Mesenchymal stem cell (in vitro differentiated cells and primary cell): ENCODE data around the gene ZDHHC14.

ENCODE experiments used
- DNase-seq: peaks from one replicate; pipeline ENCODE4 v3.0.0-alpha.2; 2013
- H2AFZ ChIP-seq: one replicate; pipeline ENCODE4 v1.6.1; 2013; ENCODE audit warnings: low read depth, mild to moderate bottlenecking, control low read depth, inconsistent platforms, low read length, moderate library complexity
- H2AK5ac ChIP-seq: 2 replicates; pipeline ENCODE4 v1.6.1; 2013; ENCODE audit warnings: low read length, moderate library complexity, mild to moderate bottlenecking, inconsistent platforms; ENCODE audit not compliant: severe bottlenecking
- H2BK120ac ChIP-seq: one replicate; pipeline ENCODE4 v1.6.1; 2013; ENCODE audit warnings: low read depth, mild to moderate bottlenecking, inconsistent platforms, low read length, moderate library complexity
- H2BK12ac ChIP-seq, 2 experiments: one replicate each; pipeline ENCODE4 v1.6.1; 2013; ENCODE audit warnings: inconsistent platforms in 2 of 2, low read length in 2 of 2, mild to moderate bottlenecking in 2 of 2, moderate library complexity in 2 of 2, control low read depth in 1 of 2
- H2BK15ac ChIP-seq: one replicate; pipeline ENCODE4 v1.6.1; 2013; ENCODE audit warnings: mild to moderate bottlenecking, low read depth, inconsistent platforms; ENCODE audit not compliant: poor library complexity, severe bottlenecking
- H2BK5ac ChIP-seq: 2 replicates; pipeline ENCODE4 v1.6.1; 2013; ENCODE audit warnings: low read depth, mild to moderate bottlenecking, low read length, control low read depth, inconsistent platforms; ENCODE audit not compliant: poor library complexity, severe bottlenecking
- H3K14ac ChIP-seq, 2 experiments: one replicate each; pipeline ENCODE4 v1.6.1; 2013; ENCODE audit warnings: inconsistent platforms in 2 of 2, low read length in 2 of 2, control low read depth in 1 of 2, mild to moderate bottlenecking in 1 of 2, moderate library complexity in 1 of 2
- H3K18ac ChIP-seq, 2 experiments: one replicate each; pipeline ENCODE4 v1.6.1; 2013; ENCODE audit warnings: inconsistent platforms in 2 of 2, low read length in 2 of 2, control low read depth in 1 of 2, low read depth in 1 of 2, mild to moderate bottlenecking in 1 of 2
- H3K23ac ChIP-seq, 2 experiments: one replicate each; pipeline ENCODE4 v1.6.1; 2013; ENCODE audit warnings: inconsistent platforms in 2 of 2, low read length in 2 of 2, mild to moderate bottlenecking in 2 of 2, moderate library complexity in 2 of 2, control low read depth in 1 of 2
- H3K27ac ChIP-seq: 2 replicates; pipeline ENCODE4 v1.5.1; 2013; ENCODE audit warnings: mild to moderate bottlenecking, moderate library complexity, low read length, control low read depth, inconsistent platforms; ENCODE audit not compliant: poor library complexity, severe bottlenecking
- H3K27me3 ChIP-seq, 2 experiments: 2 replicates each; pipeline versions ENCODE4 v1.6.1 to v1.7.0; 2013; ENCODE audit warnings: low read length in 2 of 2, mild to moderate bottlenecking in 2 of 2, moderate library complexity in 2 of 2, control low read depth in 1 of 2, inconsistent platforms in 1 of 2; ENCODE audit not compliant: control insufficient read depth in 1 of 2, insufficient read depth in 1 of 2
- H3K36me3 ChIP-seq, 2 experiments: 2 replicates each; pipeline versions ENCODE4 v1.6.1 to v1.7.0; 2013; ENCODE audit warnings: low read length in 2 of 2, control low read depth in 1 of 2, inconsistent platforms in 1 of 2, low read depth in 1 of 2, mild to moderate bottlenecking in 1 of 2; ENCODE audit not compliant: insufficient read depth in 2 of 2, control insufficient read depth in 1 of 2
- H3K4ac ChIP-seq, 2 experiments: one replicate each; pipeline ENCODE4 v1.6.1; 2013; ENCODE audit warnings: inconsistent platforms in 2 of 2, low read length in 2 of 2, mild to moderate bottlenecking in 2 of 2, moderate library complexity in 2 of 2, control low read depth in 1 of 2, low read depth in 1 of 2
- H3K4me1 ChIP-seq: 2 replicates; pipeline ENCODE4 v1.6.1; 2013; ENCODE audit warnings: low read depth, low read length, control low read depth; ENCODE audit not compliant: control insufficient read depth, insufficient read depth
- H3K4me2 ChIP-seq: 2 replicates; pipeline ENCODE4 v1.6.1; 2013; ENCODE audit warnings: low read length, mild to moderate bottlenecking, inconsistent platforms; ENCODE audit not compliant: poor library complexity, severe bottlenecking
- H3K4me3 ChIP-seq, 2 experiments: 2 replicates each; pipeline versions ENCODE4 v1.5.1 to v1.7.0; 2013; ENCODE audit warnings: low read length in 2 of 2, mild to moderate bottlenecking in 2 of 2, control low read depth in 1 of 2, low read depth in 1 of 2; ENCODE audit not compliant: insufficient read depth in 1 of 2
- H3K79me1 ChIP-seq: replicated peaks from 2 replicates; pipeline ENCODE4 v1.6.1; 2013; ENCODE audit warnings: mild to moderate bottlenecking, control low read depth, low read length, inconsistent platforms; ENCODE audit not compliant: poor library complexity, severe bottlenecking
- H3K9ac ChIP-seq: 2 replicates; pipeline ENCODE4 v1.7.0; 2013; ENCODE audit warnings: mild to moderate bottlenecking, low read length, moderate library complexity
- H3K9me3 ChIP-seq: 2 replicates; pipeline ENCODE4 v1.7.0; 2013; ENCODE audit warnings: mild to moderate bottlenecking, low read length; ENCODE audit not compliant: control insufficient read depth
- H4K8ac ChIP-seq: one replicate; pipeline ENCODE4 v1.6.1; 2013; ENCODE audit warnings: inconsistent platforms, mild to moderate bottlenecking, low read length, moderate library complexity
- H4K91ac ChIP-seq: one replicate; pipeline ENCODE4 v1.6.1; 2013; ENCODE audit warnings: mild to moderate bottlenecking, low read length, inconsistent platforms
- WGBS: methylation state at CpG from one replicate; pipeline ENCODE4 v1.1.7; 2013; ENCODE audit warnings: mixed read lengths; 5-methylcytosine and 5-hydroxymethylcytosine counted together

Gene ZDHHC14

DNA sequence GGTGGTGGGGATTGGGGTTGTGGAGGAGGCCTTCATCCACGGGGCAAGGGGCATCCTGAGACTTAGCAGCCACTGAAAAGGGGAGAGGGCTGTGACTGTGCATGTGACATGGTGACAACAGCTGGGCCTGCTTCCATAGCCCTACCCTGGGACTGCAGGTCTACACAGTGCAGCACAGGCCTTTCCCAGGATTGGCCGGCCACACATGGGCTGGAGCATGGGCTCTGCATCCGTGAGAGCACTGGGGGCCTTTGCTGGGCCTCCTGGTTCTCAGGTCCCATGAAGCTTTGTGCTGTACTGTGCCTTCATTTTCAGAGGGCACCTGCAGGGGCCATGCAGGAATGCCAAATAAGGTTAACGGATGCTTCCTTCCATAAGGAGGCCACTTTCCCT, 56.0 kb downstream of the ZDHHC14 start:
- Histone ChIP-seq H3K27me3 (no peaks in the 10 kb centered on the region), H3K79me1 (peaks cover 15% of the 10 kb centered on the region), H2BK5ac (no peak overlapping the region), H2AFZ (no peak overlapping the region), H3K14ac (no peak overlapping the region), H2AK5ac (no peak overlapping the region), H3K23ac (no peak overlapping the region), H4K8ac (no peak overlapping the region), H3K4me1 (no peaks in the 10 kb centered on the region), H2BK12ac (no peak overlapping the region), H3K4me2 (no peak overlapping the region), H3K27ac (no peak overlapping the region), H2BK120ac (no peak overlapping the region), H4K91ac (no peak overlapping the region), H2BK15ac (no peak overlapping the region), H3K9me3 (no peaks in the 10 kb centered on the region), H3K9ac (no peak overlapping the region), H3K36me3 (no peaks in the 10 kb centered on the region), H3K18ac (no peak overlapping the region), H3K4me3 (no peak overlapping the region), H3K4ac (no peak overlapping the region)
- DNase-seq: no peak
- WGBS: 79% methylated on average over 4 of the region's 4 CpGs

DNA sequence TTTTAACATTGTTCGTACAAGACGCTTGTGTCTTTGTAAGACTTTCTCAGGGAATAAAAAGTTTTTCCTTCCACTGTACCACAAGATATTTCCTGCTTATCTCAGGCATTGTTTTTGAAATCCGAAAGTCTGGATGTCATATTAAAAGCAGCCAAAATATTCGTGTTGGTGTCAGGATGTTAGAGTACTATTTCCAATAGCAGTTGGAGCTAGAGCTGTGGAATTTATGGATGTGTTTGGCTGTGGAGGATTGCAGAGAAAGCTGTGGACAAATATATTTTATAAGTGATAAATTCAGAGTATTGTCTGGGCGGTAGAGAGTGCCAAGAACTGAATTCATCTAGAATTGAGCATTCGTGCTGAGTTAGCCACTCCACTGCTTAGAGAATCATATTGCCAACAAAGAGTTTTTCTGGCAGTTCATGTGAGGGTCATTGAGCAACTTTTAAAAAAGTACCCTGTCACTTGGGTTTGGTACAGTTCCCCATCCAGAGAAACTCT, 57.7 kb downstream of the ZDHHC14 start:
- Histone ChIP-seq H3K36me3 (no peaks in the 10 kb centered on the region), H2BK12ac (no peak overlapping the region)
- WGBS: 93% methylated on average over 5 of the region's 6 CpGs

DNA sequence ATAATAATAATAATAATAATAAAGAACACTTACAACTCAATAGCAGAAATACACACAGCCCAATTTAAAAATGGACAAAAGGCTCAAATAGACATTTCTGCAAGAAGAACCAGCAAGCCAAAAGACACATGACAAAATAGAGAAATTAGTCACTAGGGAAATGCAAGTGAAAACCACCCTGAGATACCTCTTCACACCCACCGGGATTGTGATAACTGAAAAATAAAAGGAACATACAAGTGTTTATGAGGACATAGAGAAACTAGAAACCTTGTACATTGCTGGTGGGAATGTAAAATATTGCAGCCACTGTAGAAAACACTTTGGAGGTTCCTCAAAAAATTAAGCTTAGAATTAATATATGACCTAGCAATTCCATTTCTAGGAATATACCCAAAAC, 59.2 kb downstream of the ZDHHC14 start:
- Histone ChIP-seq H3K4me2 (no peak overlapping the region), H3K14ac (no peak overlapping the region), H3K9ac (no peak overlapping the region), H3K27ac (no peak overlapping the region), H4K8ac (no peak overlapping the region), H4K91ac (no peak overlapping the region), H3K4ac (no peak overlapping the region), H3K4me3 (no peak overlapping the region), H3K23ac (no peak overlapping the region), H2BK12ac (no peak overlapping the region), H2BK15ac (no peak overlapping the region), H3K18ac (no peak overlapping the region), H3K9me3 (no peaks in the 10 kb centered on the region), H2AK5ac (no peak overlapping the region), H2BK5ac (no peak overlapping the region), H2AFZ (no peak overlapping the region), H3K27me3 (no peaks in the 10 kb centered on the region), H3K79me1 (peaks cover 4% of the 10 kb centered on the region), H3K36me3 (no peaks in the 10 kb centered on the region), H3K4me1 (peaks cover 6% of the 10 kb centered on the region), H2BK120ac (no peak overlapping the region)
- DNase-seq: no peak
- no CpG with 5 or more reads among the region's 1 CpG for WGBS

More for the DNA sequence above, 57.7 kb downstream of the ZDHHC14 start:
- Histone ChIP-seq H3K4me1 (peaks cover 6% of the 10 kb centered on the region), H2BK15ac (no peak overlapping the region), H3K4me3 (no peak overlapping the region), H3K14ac (no peak overlapping the region), H3K79me1 (peaks cover 11% of the 10 kb centered on the region), H3K18ac (no peak overlapping the region), H3K9ac (peak overlapping the region; percentile 60), H3K4ac (no peak overlapping the region), H3K9me3 (no peaks in the 10 kb centered on the region), H2AK5ac (no peak overlapping the region), H2AFZ (no peak overlapping the region), H3K23ac (no peak overlapping the region), H2BK5ac (no peak overlapping the region), H4K91ac (no peak overlapping the region), H3K27ac (no peak overlapping the region), H4K8ac (no peak overlapping the region), H3K4me2 (no peak overlapping the region), H2BK120ac (no peak overlapping the region), H3K27me3 (no peaks in the 10 kb centered on the region)
- no peak for DNase-seq

DNA sequence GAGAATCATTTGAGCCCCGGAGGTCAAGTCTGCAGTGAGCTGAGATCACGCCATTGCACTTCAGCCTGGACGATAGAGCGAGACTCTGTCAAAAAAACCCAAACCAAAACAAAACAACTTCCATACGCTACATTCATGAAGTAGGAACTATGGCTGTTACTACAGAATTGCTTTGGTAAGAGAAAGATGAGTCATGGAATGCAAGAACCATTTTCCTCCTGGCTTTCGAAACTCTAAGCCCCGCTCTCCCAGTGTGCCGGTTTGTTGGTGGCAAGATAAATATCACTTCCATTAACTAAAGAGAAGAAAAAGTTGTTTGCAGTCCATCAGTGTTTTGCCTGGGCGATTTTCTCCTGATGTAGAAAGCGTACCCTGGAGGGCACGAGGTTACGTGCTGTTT, 61.3 kb downstream of the ZDHHC14 start:
- Histone ChIP-seq H3K27ac (peak overlapping the region; percentile 87), H4K91ac (no peak overlapping the region), H3K9me3 (no peaks in the 10 kb centered on the region), H3K18ac (no peak overlapping the region), H3K27me3 (no peaks in the 10 kb centered on the region), H2BK15ac (no peak overlapping the region), H4K8ac (no peak overlapping the region), H3K79me1 (peaks cover 2% of the 10 kb centered on the region), H3K14ac (no peak overlapping the region), H3K36me3 (no peaks in the 10 kb centered on the region), H3K4me2 (peak overlapping the region; percentile 45), H3K4ac (no peak overlapping the region), H2BK120ac (no peak overlapping the region), H2BK5ac (peak overlapping the region; percentile 63), H3K4me1 (peaks cover 6% of the 10 kb centered on the region), H2BK12ac (no peak overlapping the region), H2AFZ (no peak overlapping the region), H3K9ac (no peak overlapping the region), H3K23ac (no peak overlapping the region), H3K4me3 (no peak overlapping the region), H2AK5ac (peak overlapping the region; percentile 86)
- 85% methylated on average over 10 of the region's 12 CpGs for WGBS
- peak; percentile 66 for DNase-seq
